Immature natural killer cell (primary cell): ENCODE data around the gene ATP6V0A1. TPM values are rescaled to one million over a fixed set of nuclear protein-coding genes. Genes with fewer than 3 reads are reported as not detected.
"Not testable (repeated sequence)": the region's sequence is repeated elsewhere in the genome, so short reads cannot be mapped to it uniquely, and the experiment has no call there.

Experiments used
- DNase-seq, 3 donors: peaks; one replicate each; pipeline ENCODE4 v3.0.0; 2022; ENCODE audit warnings: mixed read lengths in 1 of 3
- H3K27ac Mint-ChIP-seq, 6 donors: one replicate each; pipeline ENCODE4 v1.8.0; 2020; ENCODE audit warnings: mixed read lengths in 6 of 6, mild to moderate bottlenecking in 5 of 6, inconsistent platforms in 4 of 6, moderate library complexity in 3 of 6
- H3K27me3 Mint-ChIP-seq, 3 donors: one replicate each; pipeline ENCODE4 v1.8.0; 2020 to 2021; ENCODE audit warnings: low read depth in 3 of 3, mild to moderate bottlenecking in 3 of 3, mixed read lengths in 3 of 3, moderate library complexity in 3 of 3, inconsistent platforms in 1 of 3
- H3K36me3 Mint-ChIP-seq, 3 donors: one replicate each; pipeline ENCODE4 v1.8.0; 2020; ENCODE audit warnings: mixed read lengths in 3 of 3, inconsistent platforms in 2 of 3, mild to moderate bottlenecking in 2 of 3
- H3K4me1 Mint-ChIP-seq, 2 donors: one replicate each; pipeline ENCODE4 v1.8.0; 2020; ENCODE audit warnings: inconsistent platforms in 2 of 2, mild to moderate bottlenecking in 2 of 2, mixed read lengths in 2 of 2, moderate library complexity in 1 of 2
- H3K4me3 Mint-ChIP-seq, 5 donors: one replicate each; pipeline ENCODE4 v1.8.0; 2020; ENCODE audit warnings: mild to moderate bottlenecking in 5 of 5, mixed read lengths in 5 of 5, inconsistent platforms in 3 of 5, moderate library complexity in 3 of 5
- H3K9me3 Mint-ChIP-seq, 6 donors: one replicate each; pipeline ENCODE4 v1.8.0; 2020; ENCODE audit warnings: mild to moderate bottlenecking in 6 of 6, mixed read lengths in 6 of 6, inconsistent platforms in 4 of 6, moderate library complexity in 3 of 6
- polyA plus RNA-seq, 3 donors: library from polyadenylated mRNA; unstranded; fragments of 300-500 nt; fragmentation: Illumina TruSeq; gene quantifications; one replicate each; pipeline ENCODE4 v1.2.3, GENCODE V29; 2021

ATP6V0A1 gene
- polyA plus RNA-seq, 3 donors from 2014 or later = 0.76 to 4.2 (median 1.4) TPM

GRCh38 chr17:42449838-42450237 is 8.8 kb upstream of the ATP6V0A1 start:
- not testable (repeated sequence) for H3K4me1 Mint-ChIP-seq, H3K4me3 Mint-ChIP-seq, H3K9me3 Mint-ChIP-seq, H3K27ac Mint-ChIP-seq, DNase-seq, H3K36me3 Mint-ChIP-seq
- peaks cover 2 to 14% (median 8%) of the 10 kb centered on the region in 3 donors for H3K27me3 Mint-ChIP-seq

GRCh38 chr17:42451270-42451669 is 7.4 kb upstream of the ATP6V0A1 start:
- H3K4me1 Mint-ChIP-seq, H3K27ac Mint-ChIP-seq, DNase-seq, H3K9me3 Mint-ChIP-seq, H3K4me3 Mint-ChIP-seq, H3K36me3 Mint-ChIP-seq: not testable (repeated sequence)
- peaks cover 2 to 16% (median 8%) of the 10 kb centered on the region in 3 donors for H3K27me3 Mint-ChIP-seq

- H3K36me3 Mint-ChIP-seq = no peaks in the 10 kb centered on the region
- H3K9me3 Mint-ChIP-seq = no peaks in the 10 kb centered on the region
- peaks cover 12 to 17% (median 15%) of the 10 kb centered on the region in 3 donors for H3K27me3 Mint-ChIP-seq
- no peak overlapping the region for H3K27ac Mint-ChIP-seq
- H3K4me3 Mint-ChIP-seq = no peak overlapping the region
- no peak for DNase-seq
- peaks cover 21 to 23% of the 10 kb centered on the region in 2 donors for H3K4me1 Mint-ChIP-seq
Measured at GRCh38 chr17:42453439-42453838, 5.2 kb upstream of the ATP6V0A1 start.

- DNase-seq, H3K36me3 Mint-ChIP-seq, H3K27ac Mint-ChIP-seq, H3K9me3 Mint-ChIP-seq, H3K4me3 Mint-ChIP-seq: not testable (repeated sequence)
- peaks cover 17 to 28% (median 28%) of the 10 kb centered on the region in 3 donors for H3K27me3 Mint-ChIP-seq
- peaks cover 37 to 38% of the 10 kb centered on the region in 2 donors for H3K4me1 Mint-ChIP-seq
Measured at GRCh38 chr17:42454987-42455386, 3.7 kb upstream of the ATP6V0A1 start.

GRCh38 chr17:42456223-42457106 is 2.2 kb upstream of the ATP6V0A1 start:
- peaks cover 40 to 41% of the 10 kb centered on the region in 2 donors for H3K4me1 Mint-ChIP-seq
- H3K36me3 Mint-ChIP-seq = no peaks in the 10 kb centered on the region
- H3K9me3 Mint-ChIP-seq = peaks cover 0 to 4% (median 0%) of the 10 kb centered on the region in 6 donors
- H3K27ac Mint-ChIP-seq = peak overlapping the region in 5 of 6 donors; percentile 21 to 70 (median 42)
- peaks cover 21 to 32% (median 32%) of the 10 kb centered on the region in 3 donors for H3K27me3 Mint-ChIP-seq
- DNase-seq = peak; percentile 71 to 72 (median 72)
- peak overlapping the region; percentile 44 to 75 (median 73) for H3K4me3 Mint-ChIP-seq

- peaks cover 0 to 4% (median 0%) of the 10 kb centered on the region in 6 donors for H3K9me3 Mint-ChIP-seq
- peaks cover 40 to 41% of the 10 kb centered on the region in 2 donors for H3K4me1 Mint-ChIP-seq
- no peaks in the 10 kb centered on the region for H3K36me3 Mint-ChIP-seq
- H3K4me3 Mint-ChIP-seq = peak overlapping the region; percentile 68 to 75 (median 73)
- peaks cover 21 to 38% (median 37%) of the 10 kb centered on the region in 3 donors for H3K27me3 Mint-ChIP-seq
- DNase-seq = no peak
- H3K27ac Mint-ChIP-seq = peak overlapping the region in 5 of 6 donors; percentile 21 to 70 (median 42)
Measured at GRCh38 chr17:42457107-42457792, 1.4 kb upstream of the ATP6V0A1 start.

GRCh38 chr17:42459256-42459800 is 650 bp downstream of the ATP6V0A1 start:
- H3K9me3 Mint-ChIP-seq = peaks cover 0 to 4% (median 0%) of the 10 kb centered on the region in 6 donors
- peak overlapping the region in 2 of 6 donors; percentile 35 to 64 for H3K27ac Mint-ChIP-seq
- no peaks in the 10 kb centered on the region for H3K36me3 Mint-ChIP-seq
- DNase-seq = no peak
- H3K27me3 Mint-ChIP-seq = peaks cover 20 to 48% (median 30%) of the 10 kb centered on the region in 3 donors
- peak overlapping the region; percentile 77 to 88 (median 83) for H3K4me3 Mint-ChIP-seq
- peaks cover 40 to 41% of the 10 kb centered on the region in 2 donors for H3K4me1 Mint-ChIP-seq

- Mint-ChIP-seq H3K27me3 (peaks cover 20 to 48% (median 30%) of the 10 kb centered on the region in 3 donors), H3K27ac (no peak overlapping the region), H3K4me1 (peaks cover 40 to 41% of the 10 kb centered on the region in 2 donors), H3K36me3 (no peaks in the 10 kb centered on the region), H3K4me3 (peak overlapping the region in 4 of 5 donors; percentile 5 to 86 (median 36)), H3K9me3 (peaks cover 0 to 4% (median 0%) of the 10 kb centered on the region in 6 donors)
- DNase-seq = peak in 2 of 3 donors; percentile 29 to 35
Measured at GRCh38 chr17:42459801-42460281, 1.2 kb downstream of the ATP6V0A1 start.

- Mint-ChIP-seq H3K4me1 (peaks cover 38 to 41% of the 10 kb centered on the region in 2 donors), H3K36me3 (no peaks in the 10 kb centered on the region), H3K4me3 (peak overlapping the region in 1 of 5 donors; percentile 61), H3K27ac (no peak overlapping the region), H3K9me3 (peaks cover 0 to 4% (median 0%) of the 10 kb centered on the region in 6 donors), H3K27me3 (peaks cover 20 to 48% (median 26%) of the 10 kb centered on the region in 3 donors)
- DNase-seq = no peak
Measured at GRCh38 chr17:42460371-42460770, 1.7 kb downstream of the ATP6V0A1 start.

GRCh38 chr17:42463976-42464400 is 5.3 kb downstream of the ATP6V0A1 start:
- Mint-ChIP-seq H3K9me3 (peaks cover 0 to 4% (median 0%) of the 10 kb centered on the region in 6 donors), H3K4me1 (peaks cover 12 to 14% of the 10 kb centered on the region in 2 donors), H3K27me3 (peaks cover 16 to 45% (median 26%) of the 10 kb centered on the region in 3 donors), H3K27ac (no peak overlapping the region), H3K36me3 (peaks cover 0 to 4% (median 0%) of the 10 kb centered on the region in 3 donors), H3K4me3 (no peak overlapping the region)
- no peak for DNase-seq

GRCh38 chr17:42467889-42468288 is 9.2 kb downstream of the ATP6V0A1 start:
- no peak overlapping the region for H3K4me3 Mint-ChIP-seq
- H3K36me3 Mint-ChIP-seq = peaks cover 0 to 4% (median 0%) of the 10 kb centered on the region in 3 donors
- H3K27ac Mint-ChIP-seq = no peak overlapping the region
- no peaks in the 10 kb centered on the region for H3K4me1 Mint-ChIP-seq
- H3K27me3 Mint-ChIP-seq = peaks cover 4 to 24% (median 7%) of the 10 kb centered on the region in 3 donors
- H3K9me3 Mint-ChIP-seq = no peaks in the 10 kb centered on the region
- no peak for DNase-seq

- no peak for DNase-seq
- Mint-ChIP-seq H3K9me3 (no peaks in the 10 kb centered on the region), H3K4me1 (no peaks in the 10 kb centered on the region), H3K27ac (no peak overlapping the region), H3K36me3 (no peaks in the 10 kb centered on the region), H3K27me3 (peaks cover 4 to 11% (median 7%) of the 10 kb centered on the region in 3 donors), H3K4me3 (no peak overlapping the region)
Measured at GRCh38 chr17:42472709-42473521, 14.2 kb downstream of the ATP6V0A1 start.

GRCh38 chr17:42474276-42474675 is 15.6 kb downstream of the ATP6V0A1 start:
- Mint-ChIP-seq H3K36me3 (peaks cover 0 to 4% (median 0%) of the 10 kb centered on the region in 3 donors), H3K4me3 (no peak overlapping the region), H3K27me3 (peaks cover 3 to 10% (median 9%) of the 10 kb centered on the region in 3 donors), H3K9me3 (no peaks in the 10 kb centered on the region), H3K27ac (no peak overlapping the region), H3K4me1 (no peaks in the 10 kb centered on the region)
- no peak for DNase-seq
